NCI-H2081 treated with DMSO at 0.1 percent for 48 hours (cell line): ENCODE data around the gene RARA.

Experiments
- DNase-seq: peaks from one replicate; lab custom pipeline; 2025; lab: John Stamatoyannopoulos, UW

Gene RARA

GRCh38 chr17:40309031-40309948 lies at the start of gene RARA:
RARA (plus strand) TSS chr17:40309180; CDS start chr17:40331219, 22,039 bp downstream.
- DNase-seq = no peak

DNA sequence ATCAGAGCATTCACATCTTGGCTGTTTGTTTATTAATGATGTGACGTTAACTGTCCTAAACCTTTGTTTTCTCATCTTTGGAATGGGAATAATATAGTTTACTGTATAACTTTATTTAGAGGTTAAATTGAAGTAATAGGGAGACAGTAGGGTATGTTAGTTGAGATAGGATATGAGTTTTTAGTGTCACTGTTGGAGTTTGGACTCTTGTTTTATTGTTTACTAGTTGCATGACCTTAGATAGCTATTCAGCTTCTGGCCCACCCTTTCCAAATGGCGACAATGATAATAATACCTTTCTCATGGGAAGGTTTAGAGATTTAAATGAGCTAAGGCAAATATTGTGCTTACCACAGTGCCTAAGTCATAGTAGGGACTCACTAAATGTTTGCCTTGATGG lies 49.5 kb upstream of the RARA start:
- DNase-seq = no peak

DNA sequence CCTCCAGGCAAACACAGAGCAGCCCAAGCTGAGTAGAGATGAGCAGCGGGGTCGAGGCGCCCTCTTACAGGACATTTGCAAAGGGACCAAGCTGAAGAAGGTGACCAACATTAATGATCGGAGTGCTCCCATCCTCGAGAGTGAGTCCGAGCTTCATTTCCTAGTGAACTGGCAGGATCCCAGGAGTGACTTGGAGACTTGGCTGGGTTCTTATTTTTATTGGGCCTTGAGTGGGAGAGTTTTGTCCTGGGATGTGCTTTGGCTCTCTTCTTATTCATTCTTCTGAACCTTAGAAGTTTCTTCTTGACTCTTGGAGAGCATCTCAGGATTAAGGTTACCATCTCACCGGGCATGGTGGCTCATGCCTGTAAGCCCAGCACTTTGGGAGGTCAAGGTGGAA lies 48.5 kb upstream of the RARA start:
- no peak for DNase-seq

DNA sequence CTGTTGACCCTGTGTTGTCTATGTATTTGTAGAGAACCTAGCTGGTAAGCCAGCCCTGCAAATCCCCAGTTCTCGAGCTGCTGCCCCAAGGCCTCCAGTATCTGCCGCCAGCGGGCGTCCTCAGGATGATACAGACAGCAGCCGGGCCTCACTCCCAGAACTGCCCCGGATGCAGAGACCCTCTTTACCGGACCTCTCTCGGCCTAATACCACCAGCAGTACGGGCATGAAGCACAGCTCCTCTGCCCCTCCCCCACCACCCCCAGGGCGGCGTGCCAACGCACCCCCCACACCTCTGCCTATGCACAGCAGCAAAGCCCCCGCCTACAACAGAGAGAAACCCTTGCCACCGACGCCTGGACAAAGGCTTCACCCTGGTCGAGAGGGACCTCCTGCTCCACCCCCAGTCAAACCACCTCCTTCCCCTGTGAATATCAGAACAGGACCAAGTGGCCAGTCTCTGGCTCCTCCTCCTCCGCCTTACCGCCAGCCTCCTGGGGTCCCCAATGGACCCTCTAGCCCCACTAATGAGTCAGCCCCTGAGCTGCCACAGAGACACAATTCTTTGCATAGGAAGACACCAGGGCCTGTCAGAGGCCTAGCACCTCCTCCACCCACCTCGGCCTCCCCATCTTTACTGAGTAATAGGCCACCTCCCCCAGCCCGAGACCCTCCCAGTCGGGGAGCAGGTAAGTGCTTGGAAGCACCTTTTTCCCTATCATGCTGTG lies 44.4 kb upstream of the RARA start:
- DNase-seq = no peak

DNA sequence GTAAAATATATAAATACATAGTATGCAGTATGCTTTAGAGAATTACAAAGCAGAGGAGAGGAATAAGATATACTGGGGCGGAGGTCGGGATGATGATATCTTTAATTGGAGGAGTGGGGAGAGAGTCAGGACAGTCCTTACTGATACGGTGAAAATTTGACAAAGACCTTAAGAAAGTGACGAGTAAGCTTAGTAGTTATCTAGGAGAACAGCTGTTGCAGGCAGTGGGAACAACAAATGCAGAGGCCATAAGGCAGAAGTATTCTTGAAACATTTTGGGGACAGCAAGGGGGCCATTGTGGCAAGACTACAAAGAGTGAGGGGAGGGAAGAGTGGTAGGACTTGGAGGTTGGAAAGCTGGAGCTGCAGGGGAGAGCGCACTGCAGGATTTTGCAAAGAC lies 43.6 kb upstream of the RARA start:
- no peak for DNase-seq

GRCh38 chr17:40266882-40267281 lies 42.1 kb upstream of the RARA start:
- DNase-seq = no peak

DNA sequence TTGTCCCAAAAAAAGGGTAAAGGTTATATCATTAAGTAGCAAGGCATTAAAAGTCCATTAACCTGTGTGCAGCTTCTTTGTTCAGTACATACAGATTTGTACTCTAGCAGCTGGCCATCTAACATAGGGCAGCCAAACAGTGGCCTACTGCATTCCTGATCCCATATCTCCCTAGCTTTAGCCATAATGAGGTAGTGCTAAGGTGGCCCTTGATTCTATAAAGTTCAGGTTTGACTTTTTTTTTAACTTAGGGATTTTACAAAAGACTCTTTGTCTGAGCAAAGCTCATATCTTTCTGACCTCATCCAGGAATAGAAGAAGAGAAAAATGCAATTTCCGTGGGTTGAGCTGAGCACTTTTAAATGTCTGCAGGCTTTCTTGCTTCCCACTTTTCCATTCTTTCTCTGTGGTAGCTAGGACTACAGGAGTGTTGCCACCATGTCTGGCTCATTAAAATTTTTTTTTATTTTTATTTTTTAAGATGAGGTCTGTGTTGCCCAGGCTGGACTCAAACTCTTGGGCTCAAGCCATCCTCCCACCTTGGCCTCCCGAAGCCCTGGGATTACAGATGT lies 40.8 kb upstream of the RARA start:
- DNase-seq = no peak

DNA sequence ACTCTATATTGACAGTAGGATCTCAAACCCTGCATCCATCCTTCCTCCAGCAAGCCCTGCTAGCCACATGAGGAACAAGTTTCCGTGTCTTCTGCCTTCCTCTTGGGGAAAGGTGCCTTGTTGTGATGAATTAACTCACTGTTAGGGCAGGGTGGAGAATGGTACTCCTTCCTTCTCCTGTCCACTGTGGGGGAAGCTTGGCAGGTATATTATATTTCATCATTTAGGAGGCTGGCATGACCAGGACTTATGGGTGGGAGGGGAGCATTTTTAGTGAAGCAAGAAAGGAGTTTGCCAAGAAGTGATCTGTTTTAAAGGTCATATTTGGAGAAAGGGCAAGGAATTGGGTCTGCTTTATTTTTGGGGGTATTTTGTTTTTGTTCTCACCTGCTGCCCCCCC lies 30.6 kb upstream of the RARA start:
- no peak for DNase-seq

- no peak for DNase-seq
These were observed 29.6 kb upstream of the RARA start for GRCh38 chr17:40279402-40279801.

GRCh38 chr17:40281663-40282062 lies 27.3 kb upstream of the RARA start:
- no peak for DNase-seq

DNA sequence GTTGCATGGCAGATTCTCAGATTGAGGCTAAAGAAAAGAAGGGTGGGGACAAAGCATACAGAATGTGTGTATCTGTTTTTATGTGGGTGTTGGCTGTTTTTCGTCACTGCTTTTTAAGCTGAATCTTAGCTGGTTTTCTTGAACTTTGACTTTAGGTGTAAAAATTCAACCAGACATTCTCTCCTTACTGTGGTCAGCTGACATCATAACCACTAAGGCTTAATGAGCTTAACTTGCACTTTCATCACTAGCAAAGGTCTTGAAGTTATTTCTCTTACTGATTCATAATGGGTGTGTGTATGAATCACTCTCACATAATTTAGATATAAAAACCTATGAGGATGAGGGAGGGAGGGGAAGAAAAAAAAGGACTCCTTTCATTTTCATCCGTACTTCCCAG lies 25.3 kb upstream of the RARA start:
- no peak for DNase-seq

DNA sequence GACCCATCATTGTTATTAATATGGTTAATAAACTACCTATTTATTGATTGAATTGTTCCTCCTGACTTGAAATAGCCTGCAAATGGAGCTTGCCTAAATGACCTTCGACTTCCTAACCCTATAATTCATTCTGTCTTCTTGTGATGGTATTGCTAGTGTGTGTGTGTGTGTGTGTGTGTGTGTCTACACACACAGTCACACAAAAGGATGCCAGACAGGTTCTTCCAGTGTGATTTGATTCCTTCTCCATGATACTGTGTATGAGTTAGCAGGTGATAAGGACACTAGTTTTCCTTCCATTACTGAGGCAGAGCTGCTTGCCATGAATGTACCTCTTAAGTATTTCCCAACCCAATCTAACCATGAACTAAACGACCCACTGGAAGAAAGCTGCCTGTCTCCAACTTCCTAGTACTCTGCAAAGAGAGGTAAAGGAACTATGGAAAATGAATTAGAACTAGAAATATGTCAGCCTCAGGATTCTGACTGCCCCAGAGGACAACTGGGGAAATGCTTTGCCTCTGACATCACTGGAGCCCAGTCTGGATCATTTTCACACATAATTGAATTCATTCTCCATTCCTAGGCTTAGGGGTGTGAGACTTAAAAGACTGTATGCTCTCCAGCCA lies 24.8 kb upstream of the RARA start:
- DNase-seq = no peak

- DNase-seq = no peak
These were observed 22.5 kb upstream of the RARA start for GRCh38 chr17:40286473-40286872.

- no peak for DNase-seq
These were observed 21.9 kb upstream of the RARA start for GRCh38 chr17:40287159-40287493.

GRCh38 chr17:40287494-40288369 lies 21.2 kb upstream of the RARA start, which contains the start of gene CDC6:
CDC6 (plus strand) TSS chr17:40287879; CDS start chr17:40289421, 1,542 bp downstream.
- DNase-seq = peak; percentile 100

- peak; percentile 51 for DNase-seq
These were observed 18.2 kb upstream of the RARA start for GRCh38 chr17:40290629-40291280.

- DNase-seq = no peak
These were observed 17.7 kb upstream of the RARA start for GRCh38 chr17:40291281-40291664.

GRCh38 chr17:40293363-40293762 lies 15.6 kb upstream of the RARA start:
- no peak for DNase-seq

DNA sequence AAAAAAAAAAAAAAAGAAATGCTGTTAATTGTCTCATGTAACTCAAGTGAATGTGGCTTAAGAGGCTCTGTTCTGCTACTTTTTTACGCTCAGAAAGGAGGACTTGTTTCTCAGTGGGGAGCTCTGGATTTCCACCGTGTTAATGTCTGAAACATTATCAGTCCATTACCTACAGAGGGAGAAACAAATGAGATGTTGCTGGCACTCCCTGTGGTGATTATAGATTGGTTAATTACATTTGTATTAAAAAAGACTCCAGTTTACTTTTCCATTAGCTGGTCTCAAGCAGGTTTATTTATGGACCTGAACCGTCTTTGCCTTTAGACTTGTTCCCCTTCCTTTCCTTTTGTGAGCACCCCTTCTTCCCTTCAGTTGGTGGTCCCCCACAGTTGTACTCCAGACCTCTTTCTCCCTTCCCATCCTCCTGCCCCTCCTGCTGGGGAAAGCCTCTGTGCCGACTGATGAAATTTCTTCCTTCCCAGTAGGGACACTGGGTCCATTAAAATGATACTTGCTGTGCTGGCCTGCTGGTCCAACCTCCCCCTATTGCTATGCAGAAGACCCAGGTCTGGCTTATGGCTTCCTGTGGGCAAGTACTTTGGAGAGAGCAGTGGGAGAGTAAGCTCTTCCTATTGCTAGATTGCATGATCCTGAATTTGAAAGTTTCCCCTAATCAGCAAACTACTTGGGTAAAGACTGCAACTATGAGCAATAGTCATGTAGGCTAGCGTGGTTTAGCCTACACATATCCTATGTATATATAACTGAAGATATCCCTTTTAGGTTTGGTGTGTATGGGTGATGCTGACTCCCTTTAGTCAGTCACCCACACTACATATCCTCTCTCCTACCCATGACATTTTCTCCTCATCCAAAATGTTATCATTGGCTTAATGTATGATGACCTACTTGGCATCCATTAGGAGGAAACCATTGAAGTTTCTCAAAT lies 13.2 kb upstream of the RARA start:
- DNase-seq = peak; percentile 32

DNA sequence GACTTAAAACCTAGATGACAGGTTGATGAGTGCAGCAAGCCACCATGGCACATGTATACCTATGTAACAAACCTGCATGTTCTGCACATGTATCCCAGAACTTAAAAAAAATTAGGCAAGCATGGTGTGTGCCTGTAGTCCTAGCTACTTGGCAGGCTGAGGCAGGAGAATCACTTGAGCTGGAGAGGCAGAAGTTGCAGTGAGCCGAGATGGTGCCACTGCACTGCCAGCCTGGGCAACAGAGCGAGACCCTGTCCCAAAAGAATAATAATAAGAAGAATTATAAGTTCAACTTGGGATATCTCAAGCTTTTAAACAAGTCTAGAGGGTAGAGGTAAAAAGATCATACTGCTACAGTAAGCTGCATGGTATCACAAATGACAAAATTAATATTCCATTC lies 11.5 kb upstream of the RARA start:
- DNase-seq = no peak
